ENCODE measurements around the gene SLC22A16.

Gene SLC22A16

DNA sequence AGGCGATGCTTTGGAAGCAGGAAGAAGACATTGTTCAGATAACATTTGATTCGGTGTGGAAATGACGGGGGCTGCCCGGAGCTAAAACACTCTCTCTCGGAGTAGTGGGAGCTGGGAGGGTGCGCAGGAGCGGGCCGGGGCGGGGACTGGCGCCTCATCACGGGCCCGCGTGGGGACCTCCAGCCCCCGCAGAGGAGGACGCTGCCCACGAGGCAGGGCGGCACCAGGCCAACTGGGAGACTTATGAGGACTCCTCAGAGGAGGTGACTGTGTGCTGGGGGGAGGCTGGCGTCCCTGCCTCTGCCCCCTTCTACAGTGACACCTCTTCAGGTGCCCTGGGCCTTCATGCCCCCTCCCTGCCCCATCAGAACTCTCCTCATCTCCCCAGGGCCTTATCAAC is 76.2 kb downstream of the SLC22A16 start:
- no peak for DNase-seq (ENCODE audit: low spot score)

DNA sequence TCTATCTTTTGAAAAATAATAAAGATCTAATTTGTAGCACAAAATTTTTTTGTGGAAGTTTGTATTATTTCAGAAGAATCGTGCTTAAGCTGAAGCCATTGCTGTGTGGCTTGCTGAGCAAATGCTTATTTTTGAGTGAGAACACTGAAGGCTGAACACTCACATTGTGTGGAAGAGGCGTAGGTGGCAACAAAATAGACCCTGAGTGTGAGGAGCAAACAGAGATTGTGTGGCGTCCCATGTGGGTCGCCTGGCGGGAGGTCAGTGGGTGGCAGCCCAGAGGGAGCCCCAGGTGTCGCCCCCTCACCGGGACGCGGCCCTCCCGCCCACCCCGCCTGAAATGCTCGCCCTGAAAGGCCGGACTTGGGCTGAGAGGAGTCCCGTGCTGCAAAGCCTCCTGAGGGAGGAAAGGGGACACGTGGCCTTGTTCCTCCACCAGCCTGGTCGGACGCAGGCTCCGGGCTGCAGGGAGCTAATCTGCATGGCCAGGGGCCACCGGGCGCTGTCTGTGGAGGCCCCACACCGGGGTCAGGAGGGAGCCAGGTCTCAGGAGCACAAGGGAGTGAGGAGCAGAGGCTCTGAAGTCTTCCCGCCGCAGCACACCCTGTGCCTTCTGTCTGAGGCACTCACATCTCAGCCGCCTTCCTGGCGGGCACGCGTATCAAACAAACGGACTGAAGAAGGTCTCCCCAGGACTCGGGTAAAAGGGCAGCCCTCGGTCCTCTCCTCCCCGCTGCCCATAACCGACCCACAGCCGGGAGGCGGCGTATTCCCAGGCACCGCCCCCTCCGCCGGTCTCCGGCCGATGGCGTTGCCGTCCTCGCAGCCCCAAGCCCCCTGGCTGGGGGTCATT is 77.0 kb downstream of the SLC22A16 start:
- DNase-seq (ENCODE audit: low spot score) = no peak

DNA sequence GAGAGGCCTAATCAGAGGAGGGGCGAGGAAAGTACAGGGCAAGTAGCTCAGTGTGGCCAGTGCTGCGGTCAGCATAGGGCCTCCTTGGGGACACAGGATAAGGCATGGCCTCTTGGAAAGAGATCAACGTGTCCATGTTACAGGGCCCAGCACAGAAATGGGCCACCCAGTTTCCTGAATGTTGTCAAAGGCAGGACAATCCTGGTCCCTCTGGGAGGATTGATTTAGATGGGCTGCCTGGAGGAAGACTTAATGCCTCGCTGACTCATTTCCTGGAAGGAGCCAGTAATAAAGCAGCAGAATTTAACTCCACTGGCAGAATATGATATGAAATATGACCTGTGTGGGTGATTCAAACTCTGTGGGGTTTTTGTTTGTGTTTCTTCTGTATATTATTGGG is 77.6 kb downstream of the SLC22A16 start:
- DNase-seq (ENCODE audit: low spot score) = no peak

DNA sequence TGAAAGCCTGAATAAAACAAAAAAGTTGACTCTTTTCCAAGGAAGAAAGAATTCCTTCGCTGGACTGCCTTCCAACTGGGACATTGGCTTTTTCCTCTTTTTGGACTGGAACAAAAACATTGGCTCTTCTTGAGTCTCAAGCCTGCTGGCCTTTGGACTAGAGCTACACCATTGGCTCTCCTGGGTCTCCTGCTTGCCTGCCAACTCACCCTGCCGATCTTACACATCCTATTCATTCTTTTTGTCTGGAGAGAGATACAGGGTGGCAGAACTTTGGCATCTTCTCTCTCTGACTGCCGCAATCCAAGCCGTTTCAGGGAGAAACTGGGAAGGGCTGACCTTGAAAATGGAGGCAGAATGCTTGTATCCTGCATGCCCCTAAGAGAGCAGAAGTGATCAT is 81.2 kb downstream of the SLC22A16 start:
- no peak for DNase-seq (ENCODE audit: low spot score)

DNA sequence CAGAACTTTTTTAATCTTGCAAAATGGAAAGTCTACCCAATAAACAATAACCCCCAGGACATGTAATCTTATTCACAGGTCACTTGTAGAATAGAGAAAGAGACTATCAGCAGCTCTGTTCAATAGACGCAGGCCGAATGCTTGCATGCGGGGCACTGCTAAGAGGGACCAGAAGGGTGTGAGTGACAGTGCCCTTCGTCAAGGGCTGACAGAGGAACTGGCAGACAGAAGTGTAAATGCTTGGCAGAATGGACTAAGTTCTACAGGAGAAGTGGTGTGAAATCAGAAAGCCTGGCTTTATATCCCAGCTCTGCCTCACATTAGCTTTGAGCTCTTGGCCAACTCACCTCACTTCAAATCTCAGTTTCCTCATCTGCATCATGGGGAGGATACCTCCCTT is 82.0 kb downstream of the SLC22A16 start:
- no peak for DNase-seq (ENCODE audit: low spot score)

DNA sequence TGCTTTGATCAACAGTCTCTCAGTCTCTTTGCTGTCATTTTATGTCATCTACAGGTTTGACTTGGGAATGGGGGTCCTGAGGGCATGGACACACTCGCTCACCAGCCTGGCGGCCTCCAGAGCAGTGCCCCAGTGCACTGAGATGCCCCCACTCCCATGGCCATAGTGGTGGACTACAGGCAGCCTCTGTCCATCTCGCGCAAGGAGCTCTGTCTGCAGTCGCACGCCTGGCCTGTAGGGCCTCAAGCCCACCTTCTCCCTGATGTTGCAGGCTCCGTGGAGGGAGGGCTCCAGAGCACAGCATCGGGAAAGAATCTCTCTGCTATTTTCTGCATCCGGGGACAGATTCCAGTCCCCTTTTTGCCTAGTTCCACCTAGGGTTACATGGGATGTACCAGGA is 83.7 kb downstream of the SLC22A16 start:
- no peak for DNase-seq (ENCODE audit: low spot score)

DNA sequence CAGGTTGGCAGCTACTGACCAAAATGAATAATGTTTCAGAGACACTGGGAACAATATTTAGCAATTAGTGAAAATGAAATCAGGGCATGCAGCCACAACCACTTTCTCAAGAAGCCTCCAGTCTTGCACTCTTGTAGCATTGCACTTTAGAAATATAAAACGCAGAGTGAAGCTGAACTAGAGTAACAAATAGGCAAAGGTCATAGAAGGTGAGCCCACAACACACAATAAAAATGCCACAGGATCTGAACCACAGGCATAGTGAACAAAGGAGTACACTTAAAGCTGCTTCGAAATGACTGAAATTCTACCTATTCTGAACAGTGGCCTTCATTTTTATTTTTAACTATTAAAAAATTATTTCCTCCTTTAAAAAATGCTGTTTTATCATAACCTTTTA is 86.0 kb downstream of the SLC22A16 start:
- no peak for DNase-seq (ENCODE audit: low spot score)

DNA sequence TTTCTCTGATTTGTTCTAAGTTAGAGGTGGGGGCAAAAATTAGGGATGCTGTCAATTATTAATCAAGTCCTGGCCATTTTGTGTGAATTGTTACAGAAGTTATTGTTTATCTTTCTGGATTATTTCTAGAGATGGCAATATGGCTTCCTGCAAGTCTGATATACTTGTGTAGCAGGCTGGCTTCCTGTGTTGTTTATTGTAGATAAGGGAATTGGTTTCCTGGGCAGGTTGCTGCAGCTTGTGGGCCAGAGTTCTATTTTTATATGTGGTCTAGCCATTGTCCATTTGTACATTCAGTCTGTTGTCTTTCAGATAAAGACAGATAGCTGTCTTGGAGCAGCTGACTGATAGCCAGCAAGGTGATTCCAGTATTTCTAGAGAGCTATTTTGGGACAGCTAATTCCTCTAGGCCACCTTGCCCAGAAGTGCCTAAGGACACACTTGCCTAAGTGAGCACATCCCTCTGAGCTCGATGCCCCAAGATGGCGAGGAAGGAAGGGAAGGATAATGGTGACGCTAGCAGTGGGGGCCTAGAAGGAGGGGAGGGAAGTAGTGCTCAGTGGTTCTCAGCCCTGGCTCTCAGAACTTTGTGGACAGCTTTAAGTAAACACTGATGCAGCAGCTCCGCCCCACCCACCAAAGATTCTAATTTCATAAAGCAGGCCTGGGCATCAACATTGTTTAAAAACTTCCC is 86.6 kb downstream of the SLC22A16 start:
- no peak for DNase-seq (ENCODE audit: low spot score)

DNA sequence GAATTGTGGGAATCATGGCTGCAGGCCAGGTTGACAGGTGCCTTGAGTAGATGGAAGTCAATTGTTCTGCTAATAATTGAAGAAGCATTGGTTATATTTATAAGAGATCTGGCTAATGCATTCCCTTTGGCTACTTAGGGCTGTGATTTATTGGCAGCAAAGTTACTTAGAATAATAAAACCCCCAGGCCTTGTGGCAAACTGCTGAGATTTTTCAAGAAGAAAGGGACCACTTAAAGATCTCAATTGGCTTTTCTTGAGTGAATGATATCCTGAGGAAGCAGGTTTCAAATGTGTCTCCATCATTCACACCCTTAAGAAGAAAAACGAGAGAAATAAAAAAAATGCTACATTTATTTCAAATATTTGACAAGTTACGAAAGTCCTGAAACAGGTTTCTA is 88.4 kb downstream of the SLC22A16 start:
- DNase-seq (ENCODE audit: low spot score) = no peak

DNA sequence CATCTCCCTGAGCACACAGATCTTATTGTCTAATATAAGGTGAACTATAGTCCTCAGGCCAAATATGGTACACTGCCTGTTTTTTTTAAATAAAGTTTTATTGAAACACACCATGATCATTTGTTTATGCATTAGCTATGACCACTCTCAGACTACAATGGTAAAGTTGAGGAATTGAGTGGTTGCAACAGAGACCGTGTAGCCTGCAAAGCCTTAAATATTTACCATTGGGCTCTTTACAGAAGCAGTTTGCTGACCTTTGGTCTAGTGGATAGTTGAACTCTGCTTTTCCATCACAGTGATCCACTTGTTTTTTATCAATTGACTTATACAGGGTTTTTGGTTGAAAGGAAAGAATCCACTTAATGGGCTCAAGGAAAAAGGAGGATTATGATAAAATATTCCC is 91.0 kb downstream of the SLC22A16 start:
- no peak for DNase-seq (ENCODE audit: low spot score)

DNA sequence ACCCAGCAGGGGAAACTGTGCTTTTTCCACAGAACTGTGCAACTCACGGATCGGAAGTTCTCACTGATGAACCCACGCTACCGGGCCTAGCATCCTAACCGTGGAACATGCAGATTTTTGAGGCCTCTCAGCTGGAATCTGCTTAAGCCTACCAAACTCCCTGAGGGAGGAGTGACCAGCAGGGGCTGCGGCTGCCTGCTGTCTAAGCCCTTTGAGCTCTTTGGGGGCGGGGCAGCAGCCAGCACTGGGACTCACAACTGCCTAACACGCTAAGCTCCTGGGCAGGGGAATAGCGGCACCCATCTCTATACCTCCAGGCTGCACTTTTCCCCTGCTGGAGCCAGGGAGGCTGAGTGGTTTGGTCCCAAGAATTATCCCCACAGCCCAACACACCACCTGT is 97.9 kb downstream of the SLC22A16 start:
- DNase-seq (ENCODE audit: low spot score) = no peak

All from germinal center (tissue), 1 donor.